Tibial nerve (tissue), 4 donors: ENCODE data around the gene XG.

Source experiments
- CTCF ChIP-seq, 5 experiments: fragments of 200-600 bp in 3 of 5; fragments of 450-650 bp in 2 of 5; sonication (generic) in 3 of 5; IDR thresholded peaks; one replicate each; pipeline ENCODE4 v1.5.1; 2016 to 2019; ENCODE audit warnings: antibody characterized with exemption in 5 of 5, mild to moderate bottlenecking in 3 of 5, moderate library complexity in 2 of 5
- EP300 ChIP-seq, 2 donors: sonication (generic); formaldehyde crosslinking; IDR thresholded peaks; one replicate each; pipeline ENCODE4 v1.6.1; 2017; ENCODE audit warnings: antibody characterized with exemption in 2 of 2, mild to moderate bottlenecking in 1 of 2
- POLR2A ChIP-seq, 2 donors: fragments of 450-650 bp; IDR thresholded peaks; one replicate each; pipeline ENCODE4 v1.6.1; 2017; ENCODE audit warnings: antibody characterized with exemption in 2 of 2, mild to moderate bottlenecking in 2 of 2, moderate library complexity in 2 of 2

GRCh38 chrX:2741386-2741785, 10.5 kb upstream of the XG start:
- no peak for TF ChIP-seq CTCF (IDR thresholded peaks at IDR 0.05)
- TF ChIP-seq POLR2A (IDR thresholded peaks at IDR 0.05) = no peak
- TF ChIP-seq EP300 (IDR thresholded peaks at IDR 0.05) = no peak
